ENCODE data around the gene EED.

DNA sequence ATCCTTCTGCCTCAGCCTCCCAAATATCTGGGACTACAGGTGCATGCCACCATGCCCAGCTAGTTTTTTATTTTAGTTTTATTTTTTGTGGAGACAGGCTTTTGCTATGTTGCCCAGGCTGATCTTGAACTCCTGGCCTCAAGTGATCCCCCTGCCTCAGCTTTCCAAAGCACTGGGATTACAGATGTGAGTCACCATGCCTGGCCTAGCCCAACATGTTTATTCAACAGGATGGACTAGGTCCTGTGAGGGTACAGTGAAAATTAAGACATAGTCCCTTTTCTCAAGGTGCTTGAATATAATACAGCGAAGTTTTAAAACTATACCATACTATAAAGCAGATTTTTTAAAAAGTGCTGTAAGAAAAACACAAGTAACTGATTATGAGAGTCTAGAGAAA is 45.2 kb upstream of the EED start:
- TF ChIP-seq POLR2A (IDR thresholded peaks at IDR 0.05; ENCODE audit: low read depth, low read length): no peak
- TF ChIP-seq POLR2AphosphoS5 (IDR thresholded peaks at IDR 0.05; ENCODE audit: low read depth, low read length): no peak
